GM21737 (cell line): ENCODE data around the gene INSRR.

Experiments
- ATAC-seq: cut with Tn5 transposase; IDR thresholded peaks from one replicate; pipeline ENCODE4 v1.9.1; 2021; ENCODE audit warnings: mild to moderate bottlenecking, moderate library complexity; ENCODE audit not compliant: unreplicated experiment

Gene INSRR

GRCh38 chr1:156808186-156809030 lies 50.5 kb downstream of the INSRR start:
- ATAC-seq, result no peak

GRCh38 chr1:156807627-156808026 lies 51.3 kb downstream of the INSRR start:
- no peak for ATAC-seq

GRCh38 chr1:156806512-156807440 lies 52.1 kb downstream of the INSRR start:
- ATAC-seq, result no peak

GRCh38 chr1:156805766-156806511 lies 53.0 kb downstream of the INSRR start:
- ATAC-seq, result no peak

- no peak for ATAC-seq
Observed at GRCh38 chr1:156804572-156805243, 54.2 kb downstream of the INSRR start.

- ATAC-seq, result no peak
Observed at GRCh38 chr1:156804026-156804425, 54.9 kb downstream of the INSRR start.

GRCh38 chr1:156803086-156803851 lies 55.6 kb downstream of the INSRR start:
- ATAC-seq, result no peak

- no peak for ATAC-seq
Observed at GRCh38 chr1:156802421-156802935, 56.4 kb downstream of the INSRR start.

- no peak for ATAC-seq
Observed at GRCh38 chr1:156801409-156802121, 57.4 kb downstream of the INSRR start.

GRCh38 chr1:156797212-156797871 lies 61.6 kb downstream of the INSRR start:
- ATAC-seq, result no peak

GRCh38 chr1:156796340-156797097 lies 62.4 kb downstream of the INSRR start:
- no peak for ATAC-seq

GRCh38 chr1:156795787-156796186 lies 63.1 kb downstream of the INSRR start:
- ATAC-seq, result no peak

GRCh38 chr1:156795374-156795733 lies 63.6 kb downstream of the INSRR start:
- no peak for ATAC-seq

- ATAC-seq, result no peak
Observed at GRCh38 chr1:156794506-156795373, 64.2 kb downstream of the INSRR start.
